Tibial artery (tissue), 4 donors: ENCODE measurements around the gene SYT13.

Source experiments
- DNase-seq, 2 donors: peaks; one replicate each; pipeline ENCODE4 v3.0.0-alpha.2; 2019
- H3K27ac ChIP-seq, 2 donors: fragments of 200-600 bp; sonication (generic) in 1 of 2; 1 replicate in 1 of 2; 2 replicates in 1 of 2; pipeline ENCODE4 v1.5.1; 2018 to 2019; ENCODE audit warnings: mild to moderate bottlenecking in 1 of 2
- H3K27me3 ChIP-seq, 2 donors: fragments of 200-600 bp; sonication (generic) in 1 of 2; one replicate each; pipeline versions ENCODE4 v1.5.1 to v1.6.0; 2016 to 2019
- H3K36me3 ChIP-seq, 3 donors: fragments of 200-600 bp; sonication (generic) in 2 of 3; one replicate each; pipeline ENCODE4 v1.5.1; 2016 to 2019; ENCODE audit warnings: mild to moderate bottlenecking in 2 of 3
- H3K4me1 ChIP-seq, 4 donors: fragments of 200-600 bp; sonication (generic) in 2 of 4; 1 replicate in 3 of 4; 2 replicates in 1 of 4; pipeline ENCODE4 v1.5.1; 2016 to 2019
- H3K4me3 ChIP-seq, 2 donors: fragments of 200-600 bp; sonication (generic) in 1 of 2; 1 replicate in 1 of 2; 2 replicates in 1 of 2; pipeline ENCODE4 v1.5.1; 2018 to 2019; ENCODE audit warnings: mild to moderate bottlenecking in 2 of 2
- H3K9me3 ChIP-seq, 3 donors: fragments of 200-600 bp; sonication (generic) in 1 of 3; one replicate each; pipeline ENCODE4 v1.5.1; 2016 to 2019
- CTCF ChIP-seq, 2 experiments: fragments of 200-600 bp in 1 of 2; fragments of 450-650 bp in 1 of 2; IDR thresholded peaks; one replicate each; pipeline ENCODE4 v1.5.1; 2017 to 2019; ENCODE audit warnings: antibody characterized with exemption in 2 of 2, mild to moderate bottlenecking in 1 of 2, moderate library complexity in 1 of 2
- intact Hi-C: fragments of 100-400 bp; cut with DNase I; formaldehyde crosslinking; loops from one replicate; pipeline ENCODE4 v1.15.0; 2023; ENCODE audit warnings: low total_unique reads

SYT13 gene

GRCh38 chr11:45262900-45263299 lies 23.2 kb downstream of the SYT13 start:
- Histone ChIP-seq H3K36me3 (no peaks in the 10 kb centered on the region), H3K4me3 (no peak overlapping the region), H3K27ac (no peak overlapping the region), H3K27me3 (peaks cover 0 to 20% of the 10 kb centered on the region in 2 donors), H3K4me1 (peaks cover 0 to 7% (median 0%) of the 10 kb centered on the region in 4 donors), H3K9me3 (no peaks in the 10 kb centered on the region)
- intact Hi-C loops = no loop called here
- TF ChIP-seq CTCF (IDR thresholded peaks at IDR 0.05) = no peak
- no peak for DNase-seq

- intact Hi-C loops = no loop called here
- Histone ChIP-seq H3K27ac (no peak overlapping the region), H3K27me3 (peaks cover 0 to 7% of the 10 kb centered on the region in 2 donors), H3K9me3 (no peaks in the 10 kb centered on the region), H3K4me3 (no peak overlapping the region), H3K4me1 (peaks cover 0 to 5% (median 0%) of the 10 kb centered on the region in 4 donors), H3K36me3 (no peaks in the 10 kb centered on the region)
- no peak for TF ChIP-seq CTCF (IDR thresholded peaks at IDR 0.05)
- no peak for DNase-seq
Measured at GRCh38 chr11:45260071-45260470, 26.1 kb downstream of the SYT13 start.

- TF ChIP-seq CTCF (IDR thresholded peaks at IDR 0.05) = no peak
- H3K4me1 ChIP-seq = peaks cover 0 to under 1% (median 0%) of the 10 kb centered on the region in 4 donors
- H3K36me3 ChIP-seq = no peaks in the 10 kb centered on the region
- H3K27ac ChIP-seq = no peak overlapping the region
- peaks cover 0 to 7% of the 10 kb centered on the region in 2 donors for H3K27me3 ChIP-seq
- intact Hi-C loops = no loop called here
- no peak overlapping the region for H3K4me3 ChIP-seq
- H3K9me3 ChIP-seq = no peaks in the 10 kb centered on the region
- DNase-seq = no peak
Measured at GRCh38 chr11:45259592-45259991, 26.5 kb downstream of the SYT13 start.

GRCh38 chr11:45258982-45259530 lies 27.1 kb downstream of the SYT13 start:
- intact Hi-C loops = no loop called here
- H3K27me3 ChIP-seq = peaks cover 0 to 7% of the 10 kb centered on the region in 2 donors
- no peak for DNase-seq
- H3K4me1 ChIP-seq = no peaks in the 10 kb centered on the region
- no peak overlapping the region for H3K4me3 ChIP-seq
- no peak overlapping the region for H3K27ac ChIP-seq
- TF ChIP-seq CTCF (IDR thresholded peaks at IDR 0.05) = no peak
- H3K36me3 ChIP-seq = no peaks in the 10 kb centered on the region
- no peaks in the 10 kb centered on the region for H3K9me3 ChIP-seq

- H3K9me3 ChIP-seq = no peaks in the 10 kb centered on the region
- no peak overlapping the region for H3K27ac ChIP-seq
- no peak for TF ChIP-seq CTCF (IDR thresholded peaks at IDR 0.05)
- DNase-seq = no peak
- no peak overlapping the region for H3K4me3 ChIP-seq
- intact Hi-C loops = no loop called here
- peaks cover 0 to 7% (median 3%) of the 10 kb centered on the region in 4 donors for H3K4me1 ChIP-seq
- H3K36me3 ChIP-seq = no peaks in the 10 kb centered on the region
- peaks cover 0 to 9% of the 10 kb centered on the region in 2 donors for H3K27me3 ChIP-seq
Measured at GRCh38 chr11:45254070-45254469, 32.1 kb downstream of the SYT13 start.

GRCh38 chr11:45253640-45254039 lies 32.5 kb downstream of the SYT13 start:
- Histone ChIP-seq H3K4me1 (peaks cover 0 to 7% (median 3%) of the 10 kb centered on the region in 4 donors), H3K27me3 (peaks cover 0 to 9% of the 10 kb centered on the region in 2 donors), H3K27ac (no peak overlapping the region), H3K4me3 (no peak overlapping the region), H3K36me3 (no peaks in the 10 kb centered on the region), H3K9me3 (no peaks in the 10 kb centered on the region)
- DNase-seq = no peak
- TF ChIP-seq CTCF (IDR thresholded peaks at IDR 0.05) = no peak
- intact Hi-C loops = no loop called here
